Measurements from ENCODE around the gene CD81.

Gene CD81

GRCh38 chr11:2376751-2377451 lies at the start of gene CD81:
TSS of gene CD81 (plus strand) at chr11:2377310. CDS start at chr11:2377550, 240 bp downstream.
- H3K36me3 ChIP-seq (ENCODE audit: control insufficient read depth, low read length) = peaks cover 40% of the 10 kb centered on the region
- peaks cover 30% of the 10 kb centered on the region for H4K20me1 ChIP-seq (ENCODE audit: control insufficient read depth, insufficient read depth, low read depth, low read length)
- TF ChIP-seq, protein P1, sequence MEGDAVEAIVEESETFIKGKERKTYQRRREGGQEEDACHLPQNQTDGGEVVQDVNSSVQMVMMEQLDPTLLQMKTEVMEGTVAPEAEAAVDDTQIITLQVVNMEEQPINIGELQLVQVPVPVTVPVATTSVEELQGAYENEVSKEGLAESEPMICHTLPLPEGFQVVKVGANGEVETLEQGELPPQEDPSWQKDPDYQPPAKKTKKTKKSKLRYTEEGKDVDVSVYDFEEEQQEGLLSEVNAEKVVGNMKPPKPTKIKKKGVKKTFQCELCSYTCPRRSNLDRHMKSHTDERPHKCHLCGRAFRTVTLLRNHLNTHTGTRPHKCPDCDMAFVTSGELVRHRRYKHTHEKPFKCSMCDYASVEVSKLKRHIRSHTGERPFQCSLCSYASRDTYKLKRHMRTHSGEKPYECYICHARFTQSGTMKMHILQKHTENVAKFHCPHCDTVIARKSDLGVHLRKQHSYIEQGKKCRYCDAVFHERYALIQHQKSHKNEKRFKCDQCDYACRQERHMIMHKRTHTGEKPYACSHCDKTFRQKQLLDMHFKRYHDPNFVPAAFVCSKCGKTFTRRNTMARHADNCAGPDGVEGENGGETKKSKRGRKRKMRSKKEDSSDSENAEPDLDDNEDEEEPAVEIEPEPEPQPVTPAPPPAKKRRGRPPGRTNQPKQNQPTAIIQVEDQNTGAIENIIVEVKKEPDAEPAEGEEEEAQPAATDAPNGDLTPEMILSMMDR (IDR thresholded peaks at IDR 0.05; ENCODE audit: low read depth, low read length, poor library complexity, severe bottlenecking) = no peak
- TF ChIP-seq EZH2phosphoT487 (IDR thresholded peaks at IDR 0.05; ENCODE audit: borderline replicate concordance, low read length) = no peak
- H3K27me3 ChIP-seq (ENCODE audit: control insufficient read depth, low read length) = no peaks in the 10 kb centered on the region
- H3K4me2 ChIP-seq (ENCODE audit: low read length) = peak within 1 kb of the TSS; percentile 86
- H3K9me2 ChIP-seq (replicated peaks; ENCODE audit: control insufficient read depth, low read length) = no peaks in the 10 kb centered on the region
- peak within 1 kb of the TSS; percentile 69 for H3K27ac ChIP-seq (ENCODE audit: low read depth, low read length)
- peak within 1 kb of the TSS; percentile 86 for H3K4me3 ChIP-seq (ENCODE audit: low read length)
- H3F3A ChIP-seq (ENCODE audit: control insufficient read depth, insufficient read depth) = peaks cover 4% of the 10 kb centered on the region; the same call in 1 of the 2 replicates
- H3K79me2 ChIP-seq (ENCODE audit: control insufficient read depth, low read length) = peaks cover 48% of the 10 kb centered on the region
- no peaks in the 10 kb centered on the region for H3K9me3 ChIP-seq (ENCODE audit: control insufficient read depth, insufficient read depth, low read length)
- peaks cover 31% of the 10 kb centered on the region for H3K4me1 ChIP-seq (ENCODE audit: control insufficient read depth, low read length)

DNA sequence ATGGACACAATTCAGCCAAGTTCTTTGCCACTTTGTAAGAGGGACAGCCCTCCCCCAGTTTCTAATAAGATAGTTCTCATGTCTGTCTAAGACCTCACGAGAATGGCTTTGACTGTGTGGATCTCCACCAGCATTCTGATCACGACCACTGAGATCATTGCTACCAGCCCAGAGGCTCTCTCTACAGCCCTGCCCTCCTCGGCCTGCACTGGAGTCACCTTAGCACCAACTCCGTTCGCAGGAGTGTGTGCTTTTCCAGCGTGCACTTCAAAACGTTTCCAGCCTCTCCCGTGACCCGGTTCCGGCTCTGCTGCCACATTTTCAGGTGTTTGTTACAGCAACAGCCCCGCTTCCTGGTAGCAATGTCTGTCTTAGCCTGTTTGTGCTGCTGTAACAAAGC lies 49.1 kb upstream of the CD81 start:
- Histone ChIP-seq H3K79me2 (ENCODE audit: control insufficient read depth, low read length) (no peaks in the 10 kb centered on the region), H3K27ac (ENCODE audit: low read depth, low read length) (no peak overlapping the region), H3K27me3 (ENCODE audit: control insufficient read depth, low read length) (no peaks in the 10 kb centered on the region), H3K9me2 (replicated peaks; ENCODE audit: control insufficient read depth, low read length) (no peaks in the 10 kb centered on the region), H3K4me2 (ENCODE audit: low read length) (no peak overlapping the region), H3K9me3 (ENCODE audit: control insufficient read depth, insufficient read depth, low read length) (peaks cover 5% of the 10 kb centered on the region; the same call in 1 of the 2 replicates), H3K4me1 (ENCODE audit: control insufficient read depth, low read length) (no peaks in the 10 kb centered on the region), H3K36me3 (ENCODE audit: control insufficient read depth, low read length) (no peaks in the 10 kb centered on the region), H3K4me3 (ENCODE audit: low read length) (no peak overlapping the region), H4K20me1 (ENCODE audit: control insufficient read depth, insufficient read depth, low read depth, low read length) (no peaks in the 10 kb centered on the region), H3F3A (ENCODE audit: control insufficient read depth, insufficient read depth) (no peaks in the 10 kb centered on the region)
- TF ChIP-seq EZH2phosphoT487 (IDR thresholded peaks at IDR 0.05; ENCODE audit: borderline replicate concordance, low read length) = no peak
- TF ChIP-seq, protein P1 (IDR thresholded peaks at IDR 0.05; ENCODE audit: low read depth, low read length, poor library complexity, severe bottlenecking) = no peak

DNA sequence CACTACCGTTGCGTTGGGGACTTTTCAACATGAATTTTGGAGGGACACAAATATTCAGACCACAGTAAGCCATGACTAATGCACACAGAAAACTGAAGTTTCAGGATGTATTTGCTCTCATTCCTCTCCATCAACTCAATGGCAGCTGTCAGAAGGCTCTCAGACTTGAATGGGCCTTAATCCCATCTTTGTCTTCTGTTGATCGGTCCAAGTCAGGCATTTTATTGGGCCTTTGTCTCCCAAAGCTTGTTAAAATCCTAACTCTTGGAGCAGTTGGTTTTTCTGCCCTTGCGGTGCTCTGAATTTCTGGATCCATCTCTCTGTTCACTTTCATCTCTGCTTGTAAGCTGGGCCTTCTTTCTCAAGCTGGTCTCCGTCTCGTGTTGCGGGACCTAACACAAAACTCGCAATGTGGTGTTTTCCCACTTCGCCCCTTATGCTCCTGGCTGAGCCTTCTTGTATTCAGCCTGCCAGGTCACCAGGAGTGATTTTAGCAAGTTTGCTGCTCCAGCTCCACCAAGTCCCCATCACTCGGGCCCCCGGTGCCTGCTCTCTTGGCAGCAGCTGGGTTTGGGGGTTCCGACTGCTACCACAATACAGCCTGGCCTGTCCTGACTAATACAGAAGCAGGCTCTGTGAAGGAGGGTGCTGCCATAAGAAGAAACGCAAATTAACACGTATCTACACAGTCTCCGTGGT lies 48.3 kb upstream of the CD81 start:
- Histone ChIP-seq H3K9me3 (ENCODE audit: control insufficient read depth, insufficient read depth, low read length) (peaks cover 5% of the 10 kb centered on the region; the same call in 1 of the 2 replicates), H3K4me2 (ENCODE audit: low read length) (no peak overlapping the region), H3K36me3 (ENCODE audit: control insufficient read depth, low read length) (no peaks in the 10 kb centered on the region), H4K20me1 (ENCODE audit: control insufficient read depth, insufficient read depth, low read depth, low read length) (no peaks in the 10 kb centered on the region), H3K4me1 (ENCODE audit: control insufficient read depth, low read length) (no peaks in the 10 kb centered on the region), H3K9me2 (replicated peaks; ENCODE audit: control insufficient read depth, low read length) (no peaks in the 10 kb centered on the region), H3K27me3 (ENCODE audit: control insufficient read depth, low read length) (no peaks in the 10 kb centered on the region), H3F3A (ENCODE audit: control insufficient read depth, insufficient read depth) (no peaks in the 10 kb centered on the region), H3K4me3 (ENCODE audit: low read length) (no peak overlapping the region), H3K79me2 (ENCODE audit: control insufficient read depth, low read length) (no peaks in the 10 kb centered on the region), H3K27ac (ENCODE audit: low read depth, low read length) (no peak overlapping the region)
- TF ChIP-seq, protein P1 (IDR thresholded peaks at IDR 0.05; ENCODE audit: low read depth, low read length, poor library complexity, severe bottlenecking) = no peak
- no peak for TF ChIP-seq EZH2phosphoT487 (IDR thresholded peaks at IDR 0.05; ENCODE audit: borderline replicate concordance, low read length)
